Activated CD8-positive, alpha-beta memory T cell treated with anti-CD3 and anti-CD28 coated beads, Interleukin-2, amount 10 ng/mL, durations not matched to agents 7 days and 5 days (primary cell): ENCODE data around the gene PHF12. TPM values are rescaled to one million over a fixed set of nuclear protein-coding genes. Genes with fewer than 3 reads are reported as not detected.
A peak's percentile ranks its signal among the peaks of the same experiment; 100 is the strongest.
"Not testable (repeated sequence)": the region's sequence is repeated elsewhere in the genome, so short reads cannot be mapped to it uniquely, and the experiment has no call there.

Experiments
- ATAC-seq: fragments of 150-1000 bp; cut with Tn5 transposase; one replicate; pipeline ENCODE4 v1.10.0; 2021; ENCODE audit warnings: moderate library complexity
- CTCF ChIA-PET: fragments of 350-600 bp; sonication (Branson Sonifier 250); formaldehyde crosslinking; loops from one replicate; lab custom pipeline; 2021; ENCODE audit warnings: antibody characterized with exemption; lab: Charles Lee
- DNase-seq: peaks from one replicate; pipeline ENCODE4 v3.0.0-alpha.2; 2020
- H3K27ac Mint-ChIP-seq: one replicate; pipeline ENCODE4 v1.8.0; 2021; ENCODE audit warnings: mild to moderate bottlenecking, mixed read lengths
- H3K27me3 Mint-ChIP-seq: one replicate; pipeline ENCODE4 v1.8.0; 2021; ENCODE audit warnings: mixed read lengths
- H3K36me3 Mint-ChIP-seq: one replicate; pipeline ENCODE4 v1.8.0; 2021; ENCODE audit warnings: mild to moderate bottlenecking, mixed read lengths
- H3K4me1 Mint-ChIP-seq: one replicate; pipeline ENCODE4 v1.8.0; 2021; ENCODE audit warnings: mixed read lengths
- H3K4me3 Mint-ChIP-seq: one replicate; pipeline ENCODE4 v1.8.0; 2021; ENCODE audit warnings: mild to moderate bottlenecking, moderate library complexity, mixed read lengths
- H3K9me3 Mint-ChIP-seq: one replicate; pipeline ENCODE4 v1.8.0; 2022; ENCODE audit warnings: low read depth, mixed read lengths
- total RNA-seq, 2 experiments: library from RNA; stranded (reverse); gene quantifications; one replicate each; pipeline ENCODE4 v1.2.3, GENCODE V29; 2021

PHF12 gene
- total RNA-seq, 2 experiments from 2014 or later: 79.5 to 85.8 TPM

DNA sequence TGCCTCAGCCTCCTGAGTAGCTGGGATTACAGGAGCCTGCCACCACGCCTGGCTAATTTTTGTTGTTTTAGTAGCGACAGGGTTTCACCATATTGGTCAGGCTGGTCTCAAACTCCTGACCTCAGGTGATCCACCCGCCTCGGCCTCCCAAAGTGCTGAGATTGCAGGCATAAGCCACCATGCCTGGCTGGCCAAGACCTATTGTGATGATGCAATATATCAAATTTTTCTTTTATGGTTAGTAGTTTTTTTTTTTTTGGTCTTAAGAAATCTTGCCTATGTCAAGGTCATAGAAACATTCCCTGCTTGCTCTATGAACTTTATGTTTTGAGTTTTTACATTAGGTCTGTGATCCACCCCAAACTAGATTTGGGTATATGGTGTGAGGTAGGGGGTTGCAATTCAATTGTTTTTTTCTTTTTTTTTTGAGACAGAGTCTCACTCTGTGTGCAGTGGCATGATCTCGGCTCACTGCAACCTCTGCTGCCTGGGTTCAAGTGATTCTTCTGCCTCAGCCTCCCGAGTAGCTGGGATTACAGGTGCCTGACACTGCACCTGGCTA lies 74.1 kb downstream of the PHF12 start:
- peaks cover 20% of the 10 kb centered on the region for H3K4me1 Mint-ChIP-seq
- H3K4me3 Mint-ChIP-seq, H3K9me3 Mint-ChIP-seq, CTCF ChIA-PET, H3K27me3 Mint-ChIP-seq, DNase-seq, ATAC-seq, H3K27ac Mint-ChIP-seq: not testable (repeated sequence)
- H3K36me3 Mint-ChIP-seq: peaks cover 19% of the 10 kb centered on the region

DNA sequence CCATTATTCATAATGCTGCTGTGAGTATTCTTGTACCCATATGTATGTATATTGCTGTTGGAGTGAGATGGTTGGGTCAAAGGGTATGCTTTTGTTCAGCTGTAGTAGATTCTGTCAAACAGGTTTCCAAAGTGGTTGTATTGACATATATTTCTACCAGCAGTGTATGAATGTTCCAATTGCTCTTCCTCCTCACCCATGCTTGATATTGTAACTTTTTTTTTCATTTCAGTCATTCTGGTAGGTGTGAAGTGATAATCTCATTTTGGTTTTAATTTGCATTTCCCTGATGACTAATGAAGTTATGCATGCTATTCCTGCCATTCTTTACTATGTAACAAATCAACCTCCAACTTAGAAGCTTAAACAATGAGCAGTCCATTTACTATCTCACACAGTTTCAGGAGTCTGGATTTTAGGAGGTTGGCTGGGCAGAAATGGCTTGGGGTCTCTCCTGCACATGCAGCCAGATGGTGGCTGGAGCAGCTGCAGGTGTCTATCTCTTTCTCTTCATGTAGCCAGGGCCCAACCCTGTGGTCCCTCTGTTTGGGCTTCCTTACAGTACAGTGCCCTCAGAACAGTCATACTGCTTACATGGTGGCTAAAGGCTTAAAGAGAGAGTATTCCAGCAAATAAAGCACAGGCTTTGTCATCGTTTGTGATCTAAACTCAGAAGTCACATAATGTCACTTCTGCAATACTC lies 75.3 kb downstream of the PHF12 start:
- Mint-ChIP-seq H3K27ac (no peak overlapping the region), H3K27me3 (no peaks in the 10 kb centered on the region), H3K36me3 (peaks cover 14% of the 10 kb centered on the region), H3K9me3 (no peaks in the 10 kb centered on the region), H3K4me1 (peaks cover 31% of the 10 kb centered on the region), H3K4me3 (no peak overlapping the region)
- DNase-seq (no peak), ATAC-seq (no peak)
- CTCF ChIA-PET: no interaction called here

DNA sequence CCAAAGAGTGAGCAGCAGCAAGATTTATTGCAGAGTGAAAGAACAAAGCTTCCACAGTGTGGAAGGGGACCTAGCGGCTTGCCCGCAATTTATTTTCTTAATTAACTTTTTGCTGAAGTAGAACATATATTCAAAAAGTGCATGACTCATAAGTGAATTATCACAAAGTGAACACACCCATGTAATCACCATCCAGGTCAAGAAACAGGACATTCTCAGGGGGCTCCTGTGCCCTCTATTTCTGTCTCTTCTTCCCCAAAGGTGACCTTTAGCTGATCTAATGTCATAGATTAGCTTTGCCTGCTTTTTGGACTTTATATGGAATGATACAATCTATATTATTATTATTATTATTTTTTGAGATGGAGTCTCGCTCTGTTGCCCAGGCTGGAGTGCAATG lies 76.6 kb downstream of the PHF12 start:
- Mint-ChIP-seq H3K9me3 (no peaks in the 10 kb centered on the region), H3K27me3 (no peaks in the 10 kb centered on the region), H3K36me3 (peaks cover 11% of the 10 kb centered on the region), H3K4me1 (peaks cover 33% of the 10 kb centered on the region), H3K4me3 (no peak overlapping the region), H3K27ac (no peak overlapping the region)
- ATAC-seq: no peak
- DNase-seq: no peak
- CTCF ChIA-PET: interaction anchor here (0.6 kb wide), 1 partner anchor 73 kb away, joined by 3 read pairs; no protein-coding TSS in a partner anchor

DNA sequence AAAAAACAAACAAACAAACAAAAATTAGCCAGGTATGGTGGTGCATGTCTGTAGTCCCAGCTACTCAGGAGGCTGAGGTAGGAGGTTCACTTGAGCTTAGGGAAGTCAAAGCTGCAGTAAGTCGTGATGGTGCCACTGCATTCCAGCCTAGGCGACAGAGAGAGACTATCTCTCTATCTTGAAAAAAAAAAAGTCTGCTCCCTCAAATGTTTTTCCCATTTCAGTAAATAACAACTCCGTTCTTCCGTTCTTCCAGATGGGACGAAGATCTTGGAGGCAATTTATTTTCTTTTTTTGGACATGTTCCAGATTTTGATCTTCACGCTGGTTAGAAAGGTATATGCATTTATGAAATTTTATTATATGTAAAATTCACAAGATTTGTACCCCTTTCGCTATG lies 77.5 kb downstream of the PHF12 start:
- Mint-ChIP-seq H3K4me1 (peaks cover 33% of the 10 kb centered on the region), H3K27ac (no peak overlapping the region), H3K4me3 (no peak overlapping the region), H3K9me3 (no peaks in the 10 kb centered on the region), H3K36me3 (peaks cover 11% of the 10 kb centered on the region), H3K27me3 (no peaks in the 10 kb centered on the region)
- CTCF ChIA-PET: no interaction called here
- DNase-seq: no peak
- ATAC-seq: no peak

DNA sequence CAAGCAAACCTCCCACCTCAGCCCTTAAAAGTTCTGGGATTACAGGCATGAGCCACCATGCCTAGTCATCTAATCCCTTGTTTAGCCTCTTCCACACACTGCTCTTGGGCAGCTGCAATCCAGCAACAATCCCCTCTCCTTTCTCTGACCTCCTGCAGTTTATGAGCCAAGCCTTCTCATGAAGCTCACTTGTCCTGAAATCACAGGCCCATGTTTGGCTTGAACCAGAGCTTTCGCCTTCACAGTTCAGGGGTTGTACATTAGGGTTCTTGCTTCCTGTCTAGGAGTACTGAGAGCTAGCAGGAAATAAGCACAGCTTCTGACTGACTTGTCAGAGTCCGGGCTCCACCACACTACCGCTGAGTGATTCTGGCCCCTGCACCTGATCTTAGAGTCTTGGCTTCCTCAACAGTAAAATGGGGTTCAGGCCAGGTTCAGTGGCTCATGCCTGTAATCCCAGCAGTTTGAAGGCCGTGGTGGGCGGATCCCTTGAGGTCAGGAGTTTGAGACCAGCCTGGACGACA lies 80.2 kb downstream of the PHF12 start:
- Mint-ChIP-seq H3K36me3 (peaks cover 1% of the 10 kb centered on the region), H3K27me3 (no peaks in the 10 kb centered on the region), H3K9me3 (no peaks in the 10 kb centered on the region), H3K4me1 (peaks cover 24% of the 10 kb centered on the region), H3K4me3 (no peak overlapping the region), H3K27ac (peak overlapping the region; percentile 93)
- DNase-seq (peak; percentile 86), ATAC-seq (peak; percentile 99)
- CTCF ChIA-PET: interaction anchor here (0.8 to 2.6 kb wide), 15 partner anchors 14 to 149 kb away, joined by 3 to 12 read pairs (median 3); partner anchors contain the start of genes FAM222B, FLOT2 and TLCD1

DNA sequence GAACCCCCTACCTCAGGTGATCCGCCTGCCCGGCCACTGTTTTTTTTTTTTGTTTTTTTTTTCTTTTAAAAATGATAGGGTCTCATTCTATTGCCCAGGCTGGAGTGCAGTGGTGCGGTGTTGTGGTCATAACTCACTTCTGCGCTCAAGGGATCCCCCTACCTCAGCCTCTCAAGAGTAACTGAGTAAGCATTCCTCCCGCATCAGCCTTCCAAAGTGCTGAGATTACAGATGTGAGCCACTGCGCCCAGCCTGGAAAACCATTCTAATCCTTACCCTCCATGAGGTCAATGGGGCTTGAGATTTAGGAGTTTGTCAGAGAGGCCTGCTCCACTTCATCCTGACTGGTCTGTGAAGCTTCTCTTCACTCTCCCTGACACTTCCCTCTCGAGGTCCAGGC lies 84.0 kb downstream of the PHF12 start:
- CTCF ChIA-PET: no interaction called here
- Mint-ChIP-seq H3K4me3 (no peak overlapping the region), H3K4me1 (peaks cover 21% of the 10 kb centered on the region), H3K36me3 (peaks cover 1% of the 10 kb centered on the region), H3K27ac (no peak overlapping the region), H3K9me3 (no peaks in the 10 kb centered on the region), H3K27me3 (no peaks in the 10 kb centered on the region)
- ATAC-seq: no peak
- no peak for DNase-seq

DNA sequence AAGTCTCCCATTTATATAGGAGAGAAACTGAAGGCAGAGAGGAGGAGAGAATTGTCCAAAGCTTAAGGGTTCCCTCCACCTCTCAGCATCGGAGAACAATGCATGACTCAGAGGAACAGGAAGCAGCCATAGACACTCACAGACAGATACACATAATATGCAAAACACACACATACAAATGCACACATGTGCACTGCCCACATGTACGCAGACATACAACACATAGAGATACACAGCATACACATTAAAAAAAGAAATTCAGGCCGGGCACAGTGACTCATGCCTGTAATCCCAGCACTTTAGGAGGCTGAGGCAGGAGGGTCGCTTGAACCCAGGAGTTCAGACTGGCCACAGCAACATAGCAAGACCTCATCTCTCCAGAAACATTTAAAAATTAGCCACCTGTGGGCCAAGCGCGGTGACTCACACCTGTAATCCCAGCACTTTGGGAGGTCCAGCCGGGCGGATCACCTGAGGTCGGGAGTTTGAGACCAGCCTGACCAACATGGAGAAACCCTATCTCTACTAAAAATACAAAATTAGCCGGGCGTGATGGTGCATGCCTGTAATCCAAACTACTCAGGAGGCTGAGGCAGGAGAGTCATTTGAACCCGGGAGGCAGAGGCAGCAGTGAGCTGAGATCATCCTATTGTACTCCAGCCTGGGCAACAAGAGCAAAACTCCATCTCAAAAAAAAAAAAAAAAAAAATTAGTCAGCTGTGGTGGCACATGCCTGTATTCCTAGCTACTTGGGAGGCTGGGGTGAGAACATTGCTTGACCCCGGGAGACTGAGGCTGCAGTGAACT lies 85.2 kb downstream of the PHF12 start:
- H3K36me3 Mint-ChIP-seq: peaks cover 3% of the 10 kb centered on the region
- no peak overlapping the region for H3K4me3 Mint-ChIP-seq
- CTCF ChIA-PET: interaction anchor here (0.6 to 1.3 kb wide), 4 partner anchors 19 to 103 kb away, joined by 3 to 4 read pairs (median 4); no protein-coding TSS in a partner anchor
- DNase-seq (no peak), ATAC-seq (no peak)
- H3K27me3 Mint-ChIP-seq: no peaks in the 10 kb centered on the region
- no peak overlapping the region for H3K27ac Mint-ChIP-seq
- no peaks in the 10 kb centered on the region for H3K9me3 Mint-ChIP-seq
- H3K4me1 Mint-ChIP-seq: peaks cover 11% of the 10 kb centered on the region

DNA sequence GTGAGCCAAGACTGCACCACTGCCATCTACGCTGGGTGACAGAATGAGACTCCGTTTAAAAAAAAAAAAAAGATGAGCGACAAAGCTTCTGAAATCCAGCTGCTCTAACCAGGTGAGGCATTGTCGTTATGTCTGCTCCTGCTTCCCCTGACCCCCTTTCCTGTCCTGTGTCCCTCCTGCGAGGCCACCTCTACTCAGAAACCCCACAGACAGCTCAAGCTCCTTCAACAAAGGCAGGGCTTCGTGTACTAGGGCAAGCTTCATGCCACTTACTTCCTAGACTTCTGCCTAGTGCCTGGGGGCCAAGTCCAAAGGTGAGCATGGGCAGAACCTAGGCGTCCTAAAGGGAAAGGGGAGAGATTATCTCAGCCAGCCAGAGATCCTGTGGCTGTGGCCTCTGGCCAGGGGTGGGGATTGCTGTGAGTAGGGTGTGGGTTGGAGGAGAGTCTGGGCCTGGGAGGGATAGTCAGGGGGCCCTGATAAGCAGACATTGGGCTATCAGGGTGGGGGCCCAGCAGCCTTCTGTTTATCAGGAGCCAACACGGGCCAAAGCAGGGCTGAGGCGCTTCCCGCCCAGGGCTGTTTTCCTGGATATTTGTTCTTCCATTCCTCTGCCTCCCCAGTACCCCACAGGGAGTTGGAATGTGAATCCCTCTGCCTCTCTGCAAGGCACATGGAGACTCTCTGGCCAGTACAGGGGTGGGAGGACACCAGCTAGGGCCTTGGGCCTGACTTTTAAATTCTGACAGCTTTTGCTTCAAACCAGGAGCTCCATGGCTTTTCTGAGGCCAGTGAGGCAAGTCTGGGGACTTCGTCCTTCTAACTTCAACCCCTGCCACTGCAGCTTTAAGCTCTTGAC lies 86.1 kb downstream of the PHF12 start:
- DNase-seq: no peak
- CTCF ChIA-PET: interaction anchor here (0.5 to 1.3 kb wide), 5 partner anchors 23 to 429 kb away, joined by 3 to 4 read pairs (median 4); partner anchors contain the start of gene FAM222B
- Mint-ChIP-seq H3K36me3 (peaks cover 7% of the 10 kb centered on the region), H3K4me3 (no peak overlapping the region), H3K4me1 (peaks cover 8% of the 10 kb centered on the region), H3K27me3 (no peaks in the 10 kb centered on the region), H3K27ac (no peak overlapping the region), H3K9me3 (no peaks in the 10 kb centered on the region)
- ATAC-seq: no peak

DNA sequence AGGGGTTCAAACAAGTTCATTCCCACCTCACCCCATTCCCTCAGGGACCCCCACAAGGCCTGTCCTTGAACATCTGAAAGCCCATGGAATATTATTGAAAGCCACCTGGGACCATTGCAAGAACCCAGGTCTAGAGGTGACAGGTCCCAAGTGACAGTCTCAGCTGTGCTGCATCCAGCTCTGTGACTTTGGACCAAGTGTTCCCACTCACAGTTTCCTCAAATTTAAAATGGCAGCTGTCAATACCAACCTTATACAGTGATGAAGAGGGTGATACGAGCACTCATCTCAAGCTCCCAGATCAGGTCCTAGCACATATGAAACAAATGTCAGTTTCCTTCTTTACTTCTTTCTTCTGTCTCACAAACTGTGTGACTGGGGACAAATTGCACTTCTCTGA lies 87.4 kb downstream of the PHF12 start:
- ATAC-seq (no peak), DNase-seq (no peak)
- Mint-ChIP-seq H3K4me1 (peaks cover 8% of the 10 kb centered on the region), H3K27ac (no peak overlapping the region), H3K27me3 (no peaks in the 10 kb centered on the region), H3K9me3 (no peaks in the 10 kb centered on the region), H3K4me3 (no peak overlapping the region), H3K36me3 (peaks cover 10% of the 10 kb centered on the region)
- CTCF ChIA-PET: interaction anchor here (0.5 to 1.8 kb wide), 6 partner anchors 12 to 442 kb away, joined by 3 to 7 read pairs (median 4); partner anchors contain the start of gene FAM222B

DNA sequence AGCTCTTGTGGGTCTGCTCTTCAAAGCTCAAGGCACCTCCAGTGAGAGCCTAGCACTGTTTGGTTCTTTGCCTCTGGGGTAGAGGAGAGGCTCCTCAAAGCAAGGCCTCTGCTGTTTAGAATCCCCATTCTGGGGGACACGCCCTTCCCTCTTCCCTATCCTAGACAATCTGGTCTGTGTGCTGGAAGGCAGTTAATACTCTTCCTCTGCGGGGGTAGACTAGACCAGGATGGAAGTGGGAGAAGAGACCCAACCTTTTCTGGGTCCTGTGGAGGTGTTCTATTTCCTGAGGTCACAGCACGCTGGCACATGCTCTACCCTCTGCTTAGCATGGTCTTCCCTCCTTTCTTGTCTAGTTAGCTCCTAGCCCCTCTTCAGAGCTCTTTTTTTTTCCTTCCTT lies 88.8 kb downstream of the PHF12 start:
- Mint-ChIP-seq H3K4me1 (peaks cover 9% of the 10 kb centered on the region), H3K27ac (no peak overlapping the region), H3K9me3 (no peaks in the 10 kb centered on the region), H3K36me3 (peaks cover 16% of the 10 kb centered on the region), H3K4me3 (no peak overlapping the region), H3K27me3 (no peaks in the 10 kb centered on the region)
- ATAC-seq (no peak), DNase-seq (no peak)
- CTCF ChIA-PET: interaction anchor here (1.0 to 1.8 kb wide), 5 partner anchors 11 to 98 kb away, joined by 3 to 7 read pairs (median 3); no protein-coding TSS in a partner anchor

DNA sequence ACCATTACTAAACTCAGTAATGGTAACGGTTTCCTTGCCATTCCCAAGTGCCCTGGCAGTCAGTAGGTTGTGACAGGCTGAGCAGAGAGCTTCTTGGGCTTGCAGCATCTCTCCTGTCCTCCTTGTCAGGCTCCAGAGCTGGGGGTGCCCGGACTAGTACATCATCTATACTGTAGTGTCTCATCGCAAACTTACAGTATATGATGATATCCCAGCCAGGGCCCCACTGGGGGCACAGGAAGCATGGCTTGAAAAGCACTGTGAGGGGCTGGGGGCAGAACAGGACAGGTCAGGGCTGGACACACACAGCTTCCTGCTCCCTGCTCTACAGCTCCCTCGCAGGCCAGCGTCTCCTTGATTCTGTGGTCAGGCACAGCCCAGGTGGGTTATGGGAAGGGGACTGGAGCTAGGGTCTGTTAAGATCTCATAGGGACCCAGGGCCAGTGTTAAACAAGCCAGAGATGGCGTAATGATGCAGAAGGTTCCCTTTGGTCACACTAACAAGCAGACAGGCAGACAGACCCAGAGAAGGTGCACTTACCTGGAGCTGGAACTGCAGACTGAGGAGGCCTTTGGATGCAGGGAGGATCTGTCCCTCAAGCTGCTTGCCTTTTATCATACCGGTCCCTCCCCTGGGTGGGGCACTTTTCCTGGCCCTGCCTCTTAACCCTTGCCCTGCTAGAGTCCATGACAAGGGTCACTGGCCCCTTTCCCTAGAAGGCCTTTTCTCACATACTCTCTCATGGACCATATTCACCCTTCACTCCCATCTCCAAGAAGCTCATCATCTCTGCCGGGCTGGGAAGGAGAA lies 89.7 kb downstream of the PHF12 start:
- Mint-ChIP-seq H3K27me3 (no peaks in the 10 kb centered on the region), H3K4me3 (no peak overlapping the region), H3K9me3 (no peaks in the 10 kb centered on the region), H3K36me3 (peaks cover 19% of the 10 kb centered on the region), H3K4me1 (peaks cover 10% of the 10 kb centered on the region), H3K27ac (no peak overlapping the region)
- DNase-seq (no peak), ATAC-seq (no peak)
- CTCF ChIA-PET: interaction anchor here (1.0 to 1.2 kb wide), 3 partner anchors 10 to 97 kb away, joined by 3 to 5 read pairs (median 3); no protein-coding TSS in a partner anchor

DNA sequence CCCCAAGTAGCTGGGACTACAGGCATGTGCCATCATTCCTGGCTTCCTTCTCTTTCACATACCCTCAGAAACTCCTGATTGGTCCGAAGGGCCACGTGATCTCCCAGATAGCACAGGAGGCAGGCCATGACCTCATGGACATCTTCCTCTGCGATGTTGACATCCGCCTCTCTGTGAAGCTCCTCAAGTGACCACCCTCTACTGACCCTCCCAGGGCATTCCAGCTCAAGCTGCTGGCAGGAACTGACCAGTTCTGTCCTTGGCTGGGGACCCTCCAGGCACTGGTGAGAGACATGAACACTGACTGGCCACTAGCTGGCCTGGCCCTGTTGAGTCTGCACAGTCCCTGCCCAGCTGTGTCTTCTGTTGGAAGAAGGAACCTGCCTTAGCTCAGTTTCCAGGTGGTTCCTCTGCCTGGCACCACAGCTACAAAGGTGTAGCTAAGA lies 90.9 kb downstream of the PHF12 start:
- Mint-ChIP-seq H3K4me3 (no peak overlapping the region), H3K27ac (no peak overlapping the region)
- ATAC-seq: no peak

More for the DNA sequence above, 90.9 kb downstream of the PHF12 start:
- no peaks in the 10 kb centered on the region for H3K27me3 Mint-ChIP-seq
- CTCF ChIA-PET: interaction anchor here (1.0 kb wide), 1 partner anchor 11 kb away, joined by 4 read pairs; no protein-coding TSS in a partner anchor
- DNase-seq: no peak
- peaks cover 19% of the 10 kb centered on the region for H3K36me3 Mint-ChIP-seq
- no peaks in the 10 kb centered on the region for H3K9me3 Mint-ChIP-seq
- H3K4me1 Mint-ChIP-seq: peaks cover 14% of the 10 kb centered on the region
